Stimulated activated effector memory CD8-positive, alpha-beta T cell treated with anti-CD3 and anti-CD28 coated beads, Interleukin-12 subunit alpha, Interleukin-12 subunit beta, amount 100 ng/mL, for 72 hours (primary cell): ENCODE measurements around the gene TOPORS.
"Not testable (repeated sequence)": the region's sequence is repeated elsewhere in the genome, so short reads cannot be mapped to it uniquely, and the experiment has no call there.

Source experiments
- ATAC-seq: fragments of 150-1000 bp; cut with Tn5 transposase; 2 replicates; pipeline ENCODE4 v1.10.0; 2021
- DNase-seq, 2 donors: peaks; one replicate each; pipeline ENCODE4 v3.0.0; 2021 to 2022; ENCODE audit warnings: low spot score in 2 of 2
- H3K27ac Mint-ChIP-seq: one replicate; pipeline ENCODE4 v1.8.0; 2022; ENCODE audit warnings: mild to moderate bottlenecking, mixed read lengths
- H3K36me3 Mint-ChIP-seq: one replicate; pipeline ENCODE4 v1.8.0; 2022; ENCODE audit warnings: mild to moderate bottlenecking, mixed read lengths
- H3K4me1 Mint-ChIP-seq: one replicate; pipeline ENCODE4 v1.8.0; 2022; ENCODE audit warnings: mixed read lengths
- H3K4me3 Mint-ChIP-seq: one replicate; pipeline ENCODE4 v1.8.0; 2022; ENCODE audit warnings: mild to moderate bottlenecking, mixed read lengths
- H3K9me3 Mint-ChIP-seq: one replicate; pipeline ENCODE4 v1.8.0; 2022; ENCODE audit warnings: mixed read lengths

TOPORS gene

DNA sequence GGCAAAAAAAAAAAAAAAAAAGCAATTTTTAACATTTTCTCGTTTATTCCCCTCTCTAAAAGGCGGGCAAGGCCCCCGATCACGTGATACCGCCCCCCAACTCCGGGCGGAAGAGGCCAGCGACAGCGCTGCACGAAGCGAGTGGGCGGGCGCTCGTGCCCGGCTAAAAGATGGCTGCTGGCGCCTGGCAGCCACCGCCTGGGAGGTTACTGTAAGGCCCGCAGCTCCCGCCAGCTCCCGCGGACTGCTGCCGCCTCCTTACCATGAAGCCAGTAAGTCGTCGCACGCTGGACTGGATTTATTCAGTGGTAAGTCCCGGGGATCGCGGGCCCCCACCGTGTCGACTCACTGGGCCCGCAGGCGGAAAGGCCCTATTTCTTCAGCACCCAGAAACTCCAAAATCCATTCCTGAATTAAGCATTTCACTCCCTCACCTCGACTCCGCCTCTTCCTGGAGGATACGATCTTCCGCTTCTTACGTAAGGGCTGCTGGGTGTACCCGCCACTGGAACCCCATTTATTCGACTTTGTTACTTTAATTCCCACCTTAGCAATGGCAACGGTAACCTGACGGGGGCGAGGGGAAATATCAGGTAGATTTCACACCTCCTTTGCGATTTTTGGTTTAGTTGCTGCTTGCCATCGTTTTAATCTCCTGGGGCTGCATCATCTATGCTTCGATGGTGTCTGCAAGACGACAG, at the start of gene TOPORS, which contains the start of gene SMIM27:
TSS of gene TOPORS (minus strand) at position 415 of the 701 bp plus-strand sequence. CDS start at position 265, 150 bp downstream.
TSS of gene SMIM27 (plus strand) at position 156 of the 701 bp plus-strand sequence. CDS start at position 264, 108 bp downstream.
- ATAC-seq (peak; percentile 83), DNase-seq (peak; percentile 77 to 89)
- Mint-ChIP-seq H3K9me3 (no peaks in the 10 kb centered on the region), H3K4me3 (peak within 1 kb of the TSS; percentile 99), H3K27ac (peak within 1 kb of the TSS; percentile 100), H3K4me1 (peaks cover 35% of the 10 kb centered on the region), H3K36me3 (peaks cover 63% of the 10 kb centered on the region)

GRCh38 chr9:32599021-32599420, 46.6 kb upstream of the TOPORS start:
- ATAC-seq, result not testable (repeated sequence)

DNA sequence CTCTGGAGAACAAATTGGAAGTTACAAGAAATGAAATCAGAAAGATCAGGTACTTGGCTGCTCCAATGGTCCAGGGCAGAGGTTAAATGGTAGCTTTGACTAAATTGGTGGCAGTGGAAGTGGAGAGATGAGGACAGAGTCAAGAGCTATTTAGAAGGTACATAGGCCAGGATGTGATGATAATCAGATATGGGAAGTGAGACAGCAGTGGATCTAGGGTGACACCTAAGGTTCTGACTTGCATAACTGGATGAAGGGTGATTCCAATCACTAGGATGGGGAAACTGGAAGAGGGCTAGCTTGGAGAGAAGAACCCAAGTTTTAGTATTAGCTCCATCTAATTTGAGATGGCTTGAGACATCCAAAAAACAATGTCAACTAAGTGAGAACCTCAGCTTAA, 44.5 kb upstream of the TOPORS start:
- Mint-ChIP-seq H3K4me1 (no peaks in the 10 kb centered on the region), H3K27ac (no peak overlapping the region), H3K4me3 (no peak overlapping the region), H3K9me3 (no peaks in the 10 kb centered on the region), H3K36me3 (no peaks in the 10 kb centered on the region)
- ATAC-seq, result no peak
- DNase-seq, result no peak

More at GRCh38 chr9:32599021-32599420, 46.6 kb upstream of the TOPORS start:
- not testable (repeated sequence) for DNase-seq, H3K36me3 Mint-ChIP-seq, H3K27ac Mint-ChIP-seq, H3K4me1 Mint-ChIP-seq, H3K9me3 Mint-ChIP-seq, H3K4me3 Mint-ChIP-seq

DNA sequence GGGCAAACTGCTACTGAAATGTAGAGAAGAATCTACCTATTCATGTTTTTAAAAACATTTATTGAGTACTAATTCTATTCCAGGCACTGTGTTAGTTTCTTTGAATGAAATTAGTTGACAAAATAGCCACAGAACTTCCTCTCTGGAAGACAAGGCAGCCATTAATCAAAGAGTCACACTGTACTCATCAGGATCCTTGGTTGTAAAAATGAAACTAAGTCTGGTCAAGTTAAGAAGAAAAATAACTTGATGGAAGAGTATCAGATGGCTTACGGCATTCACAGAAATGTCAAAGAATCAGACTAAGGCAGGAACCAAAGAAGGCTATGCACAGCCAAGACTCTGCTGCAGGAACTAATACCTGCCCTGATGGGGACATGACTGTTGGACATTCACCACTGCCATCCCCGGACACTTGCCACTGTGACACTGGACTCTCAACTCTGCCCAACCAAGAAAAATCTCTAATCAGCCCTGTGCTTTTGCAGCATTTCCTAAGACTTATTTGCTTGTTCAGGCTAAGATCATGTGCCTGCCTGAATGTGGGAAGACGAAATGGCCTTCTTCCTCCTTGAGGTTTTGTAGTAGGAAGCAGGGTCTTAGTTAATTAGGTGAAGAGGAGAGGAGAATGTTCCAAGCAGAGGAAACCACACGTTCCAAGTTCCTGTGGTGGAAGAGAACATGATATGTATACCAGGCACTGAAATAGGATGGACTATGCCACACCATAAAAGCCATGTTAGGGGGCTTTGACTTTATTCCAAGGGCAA, 43.9 kb upstream of the TOPORS start:
- DNase-seq (no peak), ATAC-seq (no peak)
- H3K4me3 Mint-ChIP-seq, result no peak overlapping the region
- H3K9me3 Mint-ChIP-seq, result no peaks in the 10 kb centered on the region
- H3K4me1 Mint-ChIP-seq, result no peaks in the 10 kb centered on the region
- H3K36me3 Mint-ChIP-seq, result no peaks in the 10 kb centered on the region
- no peak overlapping the region for H3K27ac Mint-ChIP-seq

GRCh38 chr9:32590898-32591297, 38.5 kb upstream of the TOPORS start:
- H3K27ac Mint-ChIP-seq, result no peak overlapping the region
- ATAC-seq, result no peak
- H3K9me3 Mint-ChIP-seq, result no peaks in the 10 kb centered on the region
- DNase-seq, result no peak
- H3K4me3 Mint-ChIP-seq, result no peak overlapping the region
- no peaks in the 10 kb centered on the region for H3K36me3 Mint-ChIP-seq
- no peaks in the 10 kb centered on the region for H3K4me1 Mint-ChIP-seq

DNA sequence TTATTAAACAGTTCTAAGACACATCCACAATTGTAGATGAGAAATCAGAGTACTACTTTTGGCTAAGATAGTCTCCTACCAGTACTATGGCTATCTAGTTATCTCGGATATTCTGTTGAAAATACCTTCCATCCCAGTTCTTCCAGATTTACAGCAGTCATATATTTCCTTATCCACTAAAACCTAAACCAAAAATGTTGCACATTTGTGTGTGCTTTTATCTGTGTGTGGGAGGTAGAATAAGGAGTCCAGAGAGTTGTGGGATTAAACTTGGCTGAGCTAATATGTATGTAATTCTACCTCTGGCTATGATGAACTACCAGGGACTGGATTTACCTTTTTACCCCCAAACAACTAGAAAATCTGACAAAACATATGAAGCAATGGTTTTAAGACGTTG, 38.1 kb upstream of the TOPORS start:
- H3K36me3 Mint-ChIP-seq, result no peaks in the 10 kb centered on the region
- ATAC-seq, result no peak
- no peak overlapping the region for H3K4me3 Mint-ChIP-seq
- no peak for DNase-seq
- H3K9me3 Mint-ChIP-seq, result no peaks in the 10 kb centered on the region
- no peak overlapping the region for H3K27ac Mint-ChIP-seq
- H3K4me1 Mint-ChIP-seq, result no peaks in the 10 kb centered on the region

DNA sequence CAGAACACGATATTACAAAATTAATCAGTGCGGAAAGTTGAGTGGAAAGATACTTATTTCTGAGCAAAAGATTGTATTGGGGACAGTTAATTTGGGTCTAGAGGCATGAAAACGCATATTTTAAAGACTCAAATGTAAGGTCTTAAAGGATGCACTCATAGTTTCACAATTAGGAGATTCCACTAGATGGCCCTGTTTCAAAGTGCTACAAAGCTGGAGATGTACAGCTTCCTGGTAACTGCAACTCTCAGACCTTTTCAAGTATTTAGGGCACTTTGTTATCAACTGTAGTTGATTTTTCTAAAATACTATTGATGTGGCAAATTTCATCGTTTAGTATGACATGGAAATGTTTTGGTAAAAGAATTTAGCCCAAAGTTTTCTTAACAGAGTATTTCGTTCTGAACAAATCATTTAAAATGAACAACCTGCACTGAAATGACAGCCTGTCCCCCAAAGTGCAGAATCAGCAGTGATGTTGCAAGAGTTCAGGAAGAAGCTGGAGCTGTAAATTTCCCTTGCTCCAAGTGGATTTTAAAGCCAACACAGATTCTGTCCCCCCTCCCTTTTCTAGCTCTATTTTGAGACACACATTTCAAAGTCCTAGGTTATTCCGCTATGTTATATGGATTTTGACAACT, 36.8 kb upstream of the TOPORS start:
- H3K36me3 Mint-ChIP-seq, result no peaks in the 10 kb centered on the region
- H3K9me3 Mint-ChIP-seq, result no peaks in the 10 kb centered on the region
- DNase-seq, result no peak
- H3K4me1 Mint-ChIP-seq, result no peaks in the 10 kb centered on the region
- H3K4me3 Mint-ChIP-seq, result no peak overlapping the region
- H3K27ac Mint-ChIP-seq, result no peak overlapping the region
- no peak for ATAC-seq

DNA sequence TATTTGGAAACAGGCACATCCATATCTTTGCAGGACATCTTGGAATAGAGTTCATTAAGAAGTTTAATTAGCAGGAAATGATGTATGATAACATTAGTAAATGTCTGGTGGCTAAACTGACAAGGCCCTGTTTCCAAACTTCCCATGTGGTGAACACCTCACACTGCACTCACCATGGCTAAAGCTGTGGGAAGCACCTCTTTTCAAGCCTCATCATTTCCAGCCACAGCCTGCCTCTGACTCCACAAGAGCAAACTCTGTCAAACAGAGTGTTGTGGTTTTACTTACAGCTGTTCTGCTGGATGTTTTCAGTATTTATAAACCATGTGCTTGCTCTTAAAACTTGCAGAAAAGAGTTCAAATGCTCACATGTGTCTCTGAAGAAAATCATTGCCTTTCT, 35.5 kb upstream of the TOPORS start:
- H3K4me3 Mint-ChIP-seq, result no peak overlapping the region
- H3K4me1 Mint-ChIP-seq, result no peaks in the 10 kb centered on the region
- ATAC-seq (peak; percentile 89), DNase-seq (no peak)
- no peaks in the 10 kb centered on the region for H3K36me3 Mint-ChIP-seq
- no peak overlapping the region for H3K27ac Mint-ChIP-seq
- no peaks in the 10 kb centered on the region for H3K9me3 Mint-ChIP-seq

- DNase-seq, result no peak
- no peak for ATAC-seq
- Mint-ChIP-seq H3K27ac (no peak overlapping the region), H3K36me3 (no peaks in the 10 kb centered on the region), H3K4me3 (no peak overlapping the region), H3K4me1 (no peaks in the 10 kb centered on the region), H3K9me3 (no peaks in the 10 kb centered on the region)
These were observed 32.4 kb upstream of the TOPORS start for GRCh38 chr9:32584784-32585183.

DNA sequence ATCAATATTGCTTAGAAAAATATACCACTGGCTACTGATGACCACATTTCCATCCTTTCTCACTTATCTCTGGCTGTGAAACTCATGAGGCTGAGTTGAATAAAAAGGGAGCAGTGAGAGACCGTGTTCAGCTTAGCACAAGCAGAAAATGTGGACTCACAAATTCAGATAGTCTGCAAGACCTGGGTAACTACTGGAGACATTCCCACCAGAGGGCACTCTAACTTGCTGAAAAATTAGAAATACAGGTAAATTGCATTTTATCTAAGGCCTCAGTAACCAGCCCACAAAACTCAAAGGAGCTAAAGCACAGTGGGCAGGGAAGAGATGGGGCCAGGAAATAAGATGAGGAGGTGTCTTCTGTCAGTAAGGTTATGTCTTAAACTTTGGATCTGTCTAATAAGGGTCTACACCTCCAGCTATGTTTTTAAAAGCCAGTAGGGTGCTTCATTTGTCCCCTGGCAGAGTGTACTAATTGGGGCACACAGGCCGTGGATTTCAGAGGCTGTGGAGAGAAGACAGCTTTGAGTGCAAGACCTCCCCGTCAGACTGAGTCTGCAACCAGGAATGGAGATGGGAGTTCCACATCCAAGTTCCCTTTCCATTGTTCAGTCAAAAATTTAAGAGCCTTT, 29.2 kb upstream of the TOPORS start:
- no peak for DNase-seq
- Mint-ChIP-seq H3K9me3 (no peaks in the 10 kb centered on the region), H3K36me3 (no peaks in the 10 kb centered on the region), H3K27ac (no peak overlapping the region), H3K4me1 (no peaks in the 10 kb centered on the region), H3K4me3 (no peak overlapping the region)
- ATAC-seq, result peak; percentile 64

GRCh38 chr9:32580631-32581300, 28.4 kb upstream of the TOPORS start:
- DNase-seq (no peak), ATAC-seq (no peak)
- no peaks in the 10 kb centered on the region for H3K36me3 Mint-ChIP-seq
- H3K4me3 Mint-ChIP-seq, result no peak overlapping the region
- H3K9me3 Mint-ChIP-seq, result no peaks in the 10 kb centered on the region
- H3K27ac Mint-ChIP-seq, result peak overlapping the region; percentile 5
- no peaks in the 10 kb centered on the region for H3K4me1 Mint-ChIP-seq

DNA sequence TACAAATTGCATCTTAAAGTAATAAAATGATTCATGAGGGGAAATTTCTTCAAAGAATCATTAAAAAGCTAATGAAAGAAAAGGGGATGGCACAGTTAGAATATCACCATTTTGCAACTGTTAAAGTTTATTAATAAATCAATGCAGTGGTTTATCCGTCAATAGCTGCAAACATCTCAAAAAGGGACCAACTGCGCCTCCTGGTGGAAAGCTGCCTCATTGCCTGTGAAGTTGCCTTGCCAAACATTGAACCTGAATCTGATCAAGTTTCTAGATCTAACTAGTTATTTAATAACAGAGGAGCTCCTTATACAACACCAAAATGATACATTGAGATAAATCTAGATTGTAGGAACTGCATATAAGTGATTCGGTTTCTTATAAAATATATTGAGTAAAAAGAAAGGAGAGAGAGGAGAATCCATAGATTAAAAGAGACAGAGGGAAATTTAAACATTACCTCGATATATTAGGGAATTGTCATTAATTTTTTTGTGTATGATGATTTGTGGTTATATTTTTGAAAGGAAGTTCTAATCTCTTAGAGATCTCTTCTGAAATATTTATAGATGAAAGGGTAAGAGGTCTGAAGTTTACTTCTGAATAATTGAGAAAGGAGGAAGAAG, 27.4 kb upstream of the TOPORS start:
- no peaks in the 10 kb centered on the region for H3K9me3 Mint-ChIP-seq
- H3K4me3 Mint-ChIP-seq, result no peak overlapping the region
- no peak overlapping the region for H3K27ac Mint-ChIP-seq
- ATAC-seq, result peak; percentile 51
- H3K36me3 Mint-ChIP-seq, result no peaks in the 10 kb centered on the region
- peak; percentile 68 to 85 for DNase-seq
- H3K4me1 Mint-ChIP-seq, result no peaks in the 10 kb centered on the region

DNA sequence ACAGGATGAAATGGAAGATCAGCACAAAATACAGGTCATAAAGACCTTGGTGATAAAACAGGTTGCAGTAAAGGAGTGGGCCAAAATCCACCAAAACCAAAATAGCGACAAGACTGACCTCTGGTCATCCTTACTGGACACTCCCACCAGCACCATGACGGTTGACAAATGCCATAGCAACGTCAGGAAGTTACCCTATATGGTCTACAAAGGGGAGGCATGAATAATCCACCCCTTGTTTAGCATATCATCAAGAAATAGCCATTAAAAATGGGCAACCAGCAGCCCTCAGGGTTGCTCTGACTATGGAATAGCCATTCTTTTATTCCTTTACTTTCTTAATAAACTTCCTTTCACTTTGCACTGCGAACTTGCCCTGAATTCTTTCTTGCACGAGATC, 26.6 kb upstream of the TOPORS start:
- H3K9me3 Mint-ChIP-seq, result no peaks in the 10 kb centered on the region
- H3K4me1 Mint-ChIP-seq, result no peaks in the 10 kb centered on the region
- no peaks in the 10 kb centered on the region for H3K36me3 Mint-ChIP-seq
- ATAC-seq, result no peak
- no peak for DNase-seq
- H3K27ac Mint-ChIP-seq, result no peak overlapping the region
- no peak overlapping the region for H3K4me3 Mint-ChIP-seq

DNA sequence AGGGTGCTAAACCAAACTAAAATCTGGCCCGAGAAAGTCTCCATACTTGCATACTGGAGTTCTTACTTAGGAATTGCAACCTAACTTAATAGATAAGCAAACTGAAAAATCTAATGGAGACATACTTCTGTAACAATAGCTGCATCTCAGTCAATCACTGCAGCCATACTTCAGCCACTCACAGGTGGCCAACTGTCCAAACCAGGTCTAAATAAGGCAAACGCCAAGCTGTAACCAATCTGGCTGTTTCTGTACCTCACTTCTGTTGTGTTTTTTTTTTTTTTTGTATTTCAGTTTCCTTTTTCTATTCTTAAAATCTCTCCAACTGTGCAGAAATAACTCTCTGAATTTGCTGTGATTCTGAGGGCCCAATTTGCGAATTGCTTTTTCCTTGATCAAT, 24.9 kb upstream of the TOPORS start:
- no peak overlapping the region for H3K27ac Mint-ChIP-seq
- no peak overlapping the region for H3K4me3 Mint-ChIP-seq

More for the DNA sequence above, 24.9 kb upstream of the TOPORS start:
- DNase-seq (no peak), ATAC-seq (no peak)
- H3K9me3 Mint-ChIP-seq, result no peaks in the 10 kb centered on the region
- peaks cover 9% of the 10 kb centered on the region for H3K4me1 Mint-ChIP-seq
- peaks cover 10% of the 10 kb centered on the region for H3K36me3 Mint-ChIP-seq
